GM21825 (cell line): ENCODE measurements around the gene TWNK.

ENCODE experiments used
- ATAC-seq: cut with Tn5 transposase; IDR thresholded peaks from one replicate; pipeline ENCODE4 v1.9.1; 2021; ENCODE audit warnings: mild to moderate bottlenecking, moderate library complexity; ENCODE audit not compliant: unreplicated experiment

The TWNK gene

DNA sequence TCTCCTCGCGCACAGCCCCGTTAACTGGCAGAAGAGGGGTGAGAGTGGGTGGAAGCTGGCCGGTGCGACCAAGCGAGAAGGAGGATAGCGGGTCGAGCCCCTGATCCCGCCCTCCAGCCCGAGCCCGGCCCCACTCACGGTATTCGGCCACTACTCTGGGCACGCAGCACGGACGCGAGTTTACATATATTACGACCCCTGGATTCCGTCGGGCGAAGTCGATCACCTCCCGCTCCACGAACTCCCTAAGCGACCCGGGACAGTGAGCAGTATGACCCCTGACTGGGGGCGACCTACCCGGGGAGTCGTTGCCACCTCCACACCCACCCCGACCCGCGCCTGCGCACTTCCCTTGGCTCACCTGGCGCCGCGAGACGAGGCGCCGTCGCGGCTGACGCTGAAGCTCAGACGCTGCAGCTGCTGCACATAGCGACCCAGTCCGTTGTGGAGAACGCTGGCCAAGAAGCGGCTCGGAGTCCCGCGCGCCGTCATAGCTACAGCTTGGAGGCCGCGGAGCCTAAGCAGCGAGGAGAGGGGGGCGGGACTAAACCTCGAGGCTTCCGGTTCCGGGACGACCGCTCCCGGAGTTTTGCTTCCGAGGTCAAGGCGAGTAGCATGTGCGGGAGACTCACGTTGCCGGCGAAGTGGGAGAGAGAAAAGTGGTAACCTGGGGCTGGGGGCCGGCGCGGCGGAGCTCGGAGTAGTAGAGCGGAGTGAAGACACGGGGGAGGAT lies at the start of gene TWNK, which contains the start of gene MRPL43:
Gene TWNK (plus strand): TSS at position 592 of the 733 bp plus-strand sequence. CDS start 668 bp downstream, outside the sequence.
Gene MRPL43 (minus strand): TSS at position 546 of the 733 bp plus-strand sequence. CDS start 54 bp downstream, at position 492.
- ATAC-seq, result peak; percentile 63

DNA sequence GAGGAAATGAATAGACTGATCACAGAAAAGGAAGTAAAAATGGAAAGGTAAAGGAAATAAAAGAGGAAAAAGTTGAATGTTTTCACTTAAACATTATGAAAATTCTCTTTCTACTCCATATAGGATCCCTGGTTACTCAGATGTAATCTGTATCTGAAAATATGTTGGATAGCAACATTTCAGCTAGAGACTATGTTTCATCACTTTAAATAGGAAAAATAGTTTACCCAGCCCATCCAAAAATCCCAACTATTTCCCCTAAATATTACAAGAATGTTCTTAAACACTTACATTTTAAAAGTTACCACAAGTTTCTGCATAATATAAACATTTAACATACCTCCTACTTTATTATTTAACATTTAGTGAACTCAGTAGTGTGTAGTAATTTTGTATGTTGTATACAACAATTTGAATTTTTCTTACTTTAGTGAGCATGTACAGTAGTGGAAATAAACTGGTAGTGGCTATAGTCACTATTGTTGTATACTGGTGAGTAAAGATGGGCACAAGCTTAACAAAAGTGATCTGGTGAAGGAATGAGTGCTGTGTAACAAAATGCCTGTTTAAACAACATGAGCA lies 47.5 kb upstream of the TWNK start:
- no peak for ATAC-seq

DNA sequence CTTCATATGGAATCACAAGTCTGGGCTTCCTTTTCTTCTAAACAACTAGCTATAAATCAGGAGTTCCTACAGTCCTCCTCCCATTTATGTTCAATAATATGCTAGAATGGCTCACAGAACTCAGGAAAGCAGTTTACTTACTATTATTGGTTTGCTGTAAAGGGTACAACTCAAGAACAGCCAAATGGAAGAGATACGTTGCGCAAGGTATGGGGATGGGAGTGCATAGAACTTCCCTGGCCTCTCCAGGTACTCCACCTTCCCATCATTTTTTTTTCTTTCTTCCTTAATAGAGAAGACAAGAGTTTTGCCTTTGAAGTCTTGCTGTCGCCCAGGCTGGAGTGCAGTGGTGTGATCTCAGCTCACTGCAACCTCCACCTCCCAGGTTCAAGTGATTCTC lies 45.1 kb upstream of the TWNK start:
- ATAC-seq, result no peak

DNA sequence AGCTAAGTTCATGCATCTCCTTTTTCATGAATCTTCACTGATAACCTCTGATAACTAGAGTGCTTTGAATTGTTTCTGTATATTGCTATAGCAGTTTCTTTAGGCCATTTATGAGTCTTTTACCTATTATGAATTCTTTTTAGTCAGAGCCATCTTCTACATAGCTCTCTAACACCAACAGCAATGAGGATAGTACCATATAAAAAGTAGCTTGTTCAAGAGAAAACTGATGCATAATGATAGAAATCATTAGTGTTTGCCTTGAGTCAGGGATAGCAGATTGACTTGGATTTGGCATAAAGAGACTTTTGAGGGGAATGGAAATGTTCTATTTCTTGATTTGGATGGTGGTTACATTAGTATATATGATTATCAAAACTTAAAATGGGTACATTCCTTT lies 43.8 kb upstream of the TWNK start:
- ATAC-seq, result no peak

DNA sequence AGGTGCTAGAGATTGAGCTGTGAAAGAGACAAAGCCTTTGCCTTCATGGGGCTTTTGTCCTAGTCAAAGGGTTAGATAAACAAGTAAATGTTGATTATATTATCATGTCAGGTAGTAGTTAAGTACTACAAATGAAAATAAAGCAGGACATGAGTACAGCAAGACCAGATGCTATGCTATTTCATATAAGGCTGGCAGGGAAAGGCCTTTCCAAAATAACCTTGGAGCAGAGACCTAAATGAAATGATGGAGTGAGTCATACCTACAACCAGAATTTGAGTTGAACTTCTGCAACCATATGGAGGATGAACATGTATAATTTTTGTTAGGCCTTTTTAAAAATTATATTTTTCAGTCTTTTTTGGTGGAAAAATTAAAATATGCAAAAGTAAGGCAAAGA lies 41.6 kb upstream of the TWNK start:
- ATAC-seq, result no peak

DNA sequence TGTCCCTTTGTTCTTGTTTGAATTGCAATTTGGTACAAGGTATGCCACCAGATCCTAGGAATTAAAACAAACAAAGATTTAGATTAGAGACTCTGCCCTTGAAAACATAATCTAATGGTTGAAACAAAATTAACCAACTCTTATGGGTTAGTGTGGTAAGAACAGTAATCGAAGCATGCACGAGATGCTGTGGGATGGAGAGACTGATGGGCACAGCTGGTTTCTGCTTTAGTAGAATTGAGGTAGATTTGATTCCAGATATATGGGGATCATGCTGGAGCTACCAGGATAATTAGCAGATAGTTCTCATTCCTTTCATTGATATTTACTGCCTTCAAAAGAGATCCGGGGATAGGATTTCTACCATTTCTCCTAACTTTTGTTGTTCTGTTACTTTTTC lies 38.4 kb upstream of the TWNK start:
- ATAC-seq, result no peak

DNA sequence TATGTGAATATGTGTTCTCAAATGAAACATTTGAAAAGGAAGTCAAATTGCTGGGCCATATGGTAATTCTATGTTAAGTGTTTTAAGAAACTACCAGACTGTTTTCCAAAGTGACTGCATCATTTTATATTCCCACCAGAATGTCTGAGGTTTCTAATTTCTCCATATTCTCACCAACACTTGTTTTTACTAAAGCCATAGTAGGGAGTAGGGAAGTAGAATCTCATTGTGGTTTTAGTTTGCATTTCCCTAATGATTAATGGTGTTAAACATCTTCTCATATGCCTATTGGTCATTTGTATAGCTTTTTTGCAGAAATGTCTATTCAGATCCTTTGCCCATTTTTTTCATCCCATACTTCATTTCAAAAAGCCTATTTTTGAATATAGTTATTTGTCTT lies 27.1 kb upstream of the TWNK start:
- ATAC-seq, result no peak

DNA sequence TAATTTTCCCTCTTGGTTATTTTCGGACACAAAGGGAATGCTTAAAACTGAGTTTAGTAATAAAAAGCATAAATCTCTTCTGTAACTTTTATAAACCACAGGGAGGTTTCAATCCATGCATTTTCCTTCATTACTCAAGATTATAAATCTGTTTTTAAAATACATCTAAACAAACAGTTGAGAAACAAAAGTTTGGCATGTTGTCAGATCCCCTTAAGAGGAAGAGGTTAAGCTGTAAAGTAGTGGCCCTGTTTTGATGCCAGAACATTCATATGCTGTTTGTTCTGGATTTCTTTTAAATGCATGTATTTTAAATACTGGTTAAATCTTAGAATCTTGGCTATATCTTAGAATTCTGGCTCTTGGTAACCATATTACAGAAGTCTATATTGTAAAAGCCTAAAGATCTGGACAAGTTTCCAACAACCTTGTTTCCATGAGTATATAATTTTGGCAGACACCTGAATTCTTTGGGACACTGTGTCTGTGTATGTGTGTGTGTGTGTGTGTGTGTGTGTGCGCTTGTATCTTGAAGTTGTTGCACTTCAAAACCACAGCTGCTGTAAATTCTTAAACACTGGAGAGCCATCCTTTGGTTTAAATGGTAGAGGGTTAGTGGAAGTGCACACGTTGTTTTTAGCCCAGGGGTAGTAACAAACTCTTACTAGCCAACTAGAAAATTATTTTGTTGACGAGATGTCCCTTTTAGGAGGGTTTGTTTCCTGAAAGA lies 24.8 kb upstream of the TWNK start:
- no peak for ATAC-seq

DNA sequence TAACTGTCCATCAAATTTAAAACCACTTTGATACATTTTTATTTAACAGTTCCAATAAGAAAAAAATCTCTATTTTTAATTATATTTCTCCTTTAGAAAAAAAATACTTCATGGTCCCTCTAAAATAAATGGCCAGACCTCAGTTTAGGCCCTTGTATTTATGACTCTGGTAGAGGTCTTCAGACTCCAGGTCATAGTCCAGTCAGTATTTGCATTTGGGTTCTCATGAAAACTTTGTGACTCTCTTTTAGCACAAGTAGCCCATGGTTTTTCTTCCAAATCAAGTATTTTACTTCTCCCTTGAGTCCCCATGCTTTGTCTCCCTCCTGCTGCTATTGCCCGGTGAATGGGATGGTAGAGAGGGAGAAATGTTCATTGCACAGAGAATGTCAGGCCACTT lies 23.5 kb upstream of the TWNK start:
- ATAC-seq, result no peak

DNA sequence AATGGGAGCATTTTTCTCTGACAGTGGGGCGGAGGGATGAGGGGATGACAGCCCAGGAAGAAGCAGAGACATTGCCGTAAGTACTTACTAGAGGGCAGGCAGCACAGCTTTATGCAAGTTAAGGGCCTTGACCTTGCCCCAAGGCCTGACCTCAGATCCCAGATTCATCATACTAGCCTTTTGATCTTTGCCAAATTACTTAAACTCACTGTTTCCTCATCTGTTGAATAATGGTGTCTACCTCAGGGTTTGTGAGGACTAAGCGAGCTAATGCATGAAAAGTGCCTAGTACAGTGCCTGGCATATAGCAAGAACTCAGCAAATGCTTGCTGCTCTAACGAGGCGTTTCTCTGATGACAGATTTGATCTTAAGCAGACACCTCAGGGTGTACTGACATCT lies 21.5 kb upstream of the TWNK start:
- no peak for ATAC-seq

DNA sequence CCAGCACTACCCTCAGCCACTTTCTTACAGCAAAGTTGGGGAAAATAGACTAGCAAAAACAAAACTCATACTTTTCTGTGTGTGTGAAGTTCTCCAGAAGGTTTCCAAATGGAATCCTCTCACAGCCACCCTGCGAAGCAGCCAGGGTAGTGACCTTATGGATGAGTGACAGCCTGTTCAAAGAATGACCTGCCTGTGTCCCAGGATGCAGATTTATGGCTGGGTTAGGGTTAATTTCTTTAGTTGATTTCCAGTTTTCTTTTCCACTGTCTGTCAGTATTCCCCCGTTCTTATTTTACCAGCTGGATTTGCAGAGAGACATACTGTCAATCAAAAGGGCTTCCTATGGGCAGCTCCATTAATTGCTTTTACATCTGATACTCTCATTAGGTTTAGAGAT lies 20.5 kb upstream of the TWNK start:
- ATAC-seq, result no peak

DNA sequence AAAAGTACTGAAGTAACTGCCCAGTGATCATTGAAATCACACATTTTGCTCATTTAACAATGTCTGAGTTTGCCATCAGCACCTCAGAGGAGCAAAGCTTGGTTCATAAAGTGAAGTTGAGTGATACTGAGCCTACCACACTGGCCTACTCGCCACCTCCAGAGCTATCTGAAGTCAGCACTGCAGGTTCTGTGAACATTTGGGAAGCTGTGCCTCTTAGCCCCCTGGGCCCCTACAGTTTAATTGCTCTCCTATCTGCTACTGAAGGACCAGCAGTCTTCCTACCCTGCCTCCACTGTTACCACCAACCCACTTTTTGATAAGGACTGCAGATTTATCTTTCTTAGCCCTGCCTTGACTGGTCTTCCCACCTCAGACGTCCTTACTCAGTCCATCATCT lies 20.0 kb upstream of the TWNK start:
- ATAC-seq, result no peak

DNA sequence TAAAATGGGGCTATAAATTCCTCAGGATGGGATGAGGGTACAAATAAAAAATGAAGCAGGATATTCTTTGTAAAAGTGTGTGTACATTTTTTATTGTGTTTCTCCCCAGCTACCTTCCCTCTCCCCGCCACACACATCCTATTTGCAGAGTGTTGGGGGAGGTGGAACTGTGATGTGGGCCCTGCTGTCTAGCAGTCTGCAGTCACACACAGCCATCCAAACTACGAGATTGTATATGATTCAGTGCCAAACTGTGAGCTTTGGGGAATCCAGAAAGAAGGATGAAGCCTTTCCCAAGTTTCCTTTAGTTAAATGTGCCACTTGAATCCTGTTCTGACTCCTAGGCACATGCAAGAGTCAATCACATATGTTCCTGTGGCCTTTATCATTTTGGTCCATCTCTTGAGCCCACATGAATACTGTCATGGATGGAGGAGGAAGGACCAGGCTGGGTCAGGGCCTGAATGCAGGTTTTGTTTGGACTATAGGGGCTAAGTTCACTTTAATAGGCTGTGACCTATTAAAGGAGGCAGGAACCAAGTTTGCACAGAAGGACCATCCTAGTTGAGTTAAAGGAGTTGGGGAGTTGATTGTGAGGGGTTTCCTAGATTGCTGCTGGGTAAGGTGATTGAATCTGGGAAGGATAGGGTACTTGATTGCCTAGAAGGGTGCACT lies 19.1 kb upstream of the TWNK start:
- no peak for ATAC-seq

DNA sequence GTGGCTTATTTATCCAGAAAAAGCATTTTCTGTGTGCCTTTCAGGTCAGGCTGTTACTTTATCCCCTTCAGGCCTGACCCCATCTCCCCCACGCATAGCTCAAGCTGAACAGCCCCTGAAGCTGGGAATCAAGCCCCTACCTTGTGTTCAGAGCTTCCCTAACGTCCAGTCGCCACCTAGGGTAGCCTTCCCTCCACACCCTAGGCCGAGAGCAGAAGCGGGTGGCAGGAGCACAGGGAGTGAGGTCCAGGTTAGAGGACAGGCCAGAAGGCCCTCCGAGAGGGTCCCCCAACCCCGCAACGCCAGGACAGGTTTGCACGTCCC lies 18.5 kb upstream of the TWNK start:
- ATAC-seq, result no peak

DNA sequence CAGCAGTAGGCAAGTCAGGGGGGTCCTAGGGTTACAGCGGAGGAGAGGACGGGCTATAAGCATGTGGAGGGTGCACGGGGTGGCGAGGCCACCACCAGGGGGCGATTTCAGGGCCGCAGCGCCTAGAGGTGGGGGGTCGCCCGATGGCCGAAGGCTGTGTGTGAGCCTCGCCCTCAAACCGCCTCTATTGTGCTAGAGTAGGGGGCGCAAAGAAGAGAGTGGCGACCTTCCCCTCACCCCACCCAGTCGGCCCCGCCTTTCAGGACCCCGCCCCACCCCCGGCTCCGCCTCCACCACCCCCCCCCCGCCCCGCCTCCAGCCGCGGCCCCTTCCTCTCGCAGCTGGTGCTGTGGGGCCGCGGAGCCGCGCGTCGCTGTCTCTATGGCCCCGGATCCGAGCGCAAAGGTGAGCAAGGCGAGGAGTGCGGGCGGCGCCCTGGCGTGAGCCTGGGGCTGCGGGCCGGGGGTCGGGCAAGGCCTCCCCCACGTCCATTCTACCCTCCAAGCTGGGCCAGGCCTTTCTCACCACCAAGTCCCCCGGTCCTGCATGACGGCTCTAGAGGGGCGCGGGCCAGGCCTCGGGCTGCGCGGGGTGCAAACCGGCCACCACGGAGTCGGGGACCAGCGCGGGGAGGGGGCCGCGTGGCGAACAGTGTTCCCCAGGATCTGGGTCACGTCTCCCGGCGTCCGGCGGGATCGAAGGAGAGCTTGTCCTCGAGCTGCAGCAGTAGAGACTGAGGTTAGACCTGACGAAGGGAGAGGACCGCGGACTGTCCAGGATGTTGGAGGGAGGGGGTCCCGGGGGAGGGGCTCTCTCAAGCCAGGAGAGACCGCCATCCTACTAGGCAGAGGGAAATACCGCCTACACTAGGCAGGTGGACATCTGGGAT lies 17.9 kb upstream of the TWNK start, which contains the start of gene SEMA4G:
Gene SEMA4G (plus strand): TSS at position 318 of the 889 bp plus-strand sequence. CDS start 3,409 bp downstream, outside the sequence.
- ATAC-seq, result peak; percentile 50

DNA sequence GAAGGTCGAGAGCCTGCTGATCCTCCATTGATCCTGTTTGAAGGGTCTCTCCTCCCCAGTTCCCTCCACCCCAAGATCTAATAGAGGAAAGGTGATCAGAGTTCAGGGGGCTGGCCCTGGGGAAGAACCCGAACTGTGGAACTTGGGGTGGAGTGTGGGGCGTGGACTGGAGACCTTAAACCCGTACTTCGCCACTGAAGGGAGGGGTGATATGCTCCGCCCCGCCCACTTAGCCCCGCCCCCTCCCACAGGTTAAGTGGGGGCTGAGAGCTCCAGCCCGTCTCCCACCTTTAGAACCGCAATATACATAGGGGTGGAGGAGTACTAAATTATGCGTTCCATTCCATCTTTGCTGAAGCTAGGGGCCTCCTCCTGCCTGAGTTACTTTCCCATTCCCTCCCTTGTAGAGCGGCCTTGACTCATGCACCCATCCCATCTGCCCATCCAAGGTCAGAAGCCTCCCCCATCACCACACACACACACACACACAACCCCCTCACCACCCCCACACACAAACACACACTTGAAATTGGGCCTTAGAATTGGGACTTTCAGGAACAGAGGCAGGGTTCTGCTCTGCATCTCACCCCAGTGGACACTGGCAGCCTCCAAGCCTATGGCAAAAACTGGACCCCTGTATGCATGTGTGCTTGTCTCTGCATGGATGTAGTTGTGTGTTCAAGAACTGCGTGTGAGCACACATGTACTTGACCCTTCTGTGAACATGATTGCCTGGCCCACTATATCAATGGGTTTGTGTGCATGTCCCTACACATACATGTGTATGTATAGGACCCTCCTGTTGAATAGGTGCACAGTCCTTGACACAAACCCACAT lies 17.0 kb upstream of the TWNK start:
- no peak for ATAC-seq

DNA sequence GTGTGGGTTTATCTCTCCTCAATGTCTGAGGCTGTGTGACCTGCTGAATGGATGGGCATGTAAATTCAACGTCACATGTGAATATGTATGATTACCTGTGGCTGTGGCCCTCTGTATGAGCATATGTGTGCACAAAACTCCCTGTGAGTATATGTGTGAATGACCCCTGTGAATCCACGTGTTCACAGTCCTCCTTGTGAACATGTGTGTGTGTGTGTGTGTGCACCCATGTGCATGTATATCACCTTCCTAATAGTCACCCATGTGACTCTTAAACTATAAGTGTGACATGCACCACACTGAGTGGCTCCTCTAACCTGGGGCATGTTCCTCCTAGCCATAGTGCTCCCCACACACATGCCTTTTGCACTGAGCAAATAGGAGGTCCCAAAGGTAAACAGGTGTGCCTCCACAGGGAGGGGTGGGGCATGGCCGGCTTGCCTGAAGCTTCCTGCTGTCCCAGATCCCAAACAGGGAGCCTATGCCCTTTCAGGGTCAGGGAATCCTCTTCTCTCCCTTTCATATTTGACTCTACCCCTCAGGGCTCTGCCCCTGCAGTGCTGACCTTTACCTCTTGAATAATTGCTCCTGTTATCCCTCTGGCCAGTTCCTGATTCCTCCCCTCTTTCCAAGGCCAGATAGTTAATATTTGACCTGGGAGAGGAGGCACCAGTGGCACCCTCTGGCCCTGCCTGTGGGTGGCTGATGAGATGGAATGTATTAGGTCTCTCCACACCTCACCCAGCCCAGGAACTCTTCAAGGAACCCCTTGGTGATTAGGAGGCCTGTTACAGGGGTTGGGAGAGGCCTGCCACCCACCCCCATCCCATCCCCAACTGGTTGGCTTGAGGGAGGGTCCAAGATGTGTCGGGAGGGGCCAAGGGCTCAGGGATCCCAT lies 16.2 kb upstream of the TWNK start:
- ATAC-seq, result no peak

DNA sequence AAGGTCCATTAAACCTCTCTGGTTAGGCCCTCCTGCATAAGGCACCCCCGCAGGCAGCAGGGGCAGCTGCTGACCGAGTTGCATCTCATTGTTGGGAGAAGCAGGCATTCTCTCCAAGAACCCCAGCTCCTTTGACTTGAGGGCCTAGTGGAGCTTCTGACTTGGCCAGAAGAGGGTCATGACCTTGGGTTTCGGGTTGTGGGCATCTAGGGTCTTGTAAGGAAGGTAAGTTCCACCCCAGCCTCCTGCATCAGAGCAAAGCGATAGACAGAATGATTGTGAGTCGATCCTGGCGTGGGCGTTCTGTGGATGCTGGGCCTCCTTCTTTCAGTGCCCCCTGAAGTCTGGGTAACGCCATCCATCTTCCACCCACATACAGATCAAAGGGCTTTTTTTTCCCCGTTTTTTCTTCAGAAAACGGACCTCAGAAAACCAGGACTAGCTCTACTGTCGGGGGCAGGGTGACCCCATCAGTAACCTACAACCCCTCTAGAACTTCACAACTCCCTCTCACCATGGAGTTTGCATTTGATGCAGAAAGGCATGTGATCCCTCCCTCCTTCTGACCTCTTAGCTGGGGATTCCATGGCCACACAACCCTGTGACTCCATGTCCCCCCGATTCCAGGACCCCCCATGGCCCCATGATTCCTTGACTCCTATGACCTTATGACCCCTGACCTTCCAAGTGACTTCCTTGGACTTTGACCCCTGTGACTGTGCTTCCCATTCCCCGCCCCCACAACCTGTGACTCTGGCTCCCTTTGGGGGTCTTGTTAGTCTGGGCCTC lies 15.0 kb upstream of the TWNK start:
- ATAC-seq, result no peak
